Activated CD8-positive, alpha-beta memory T cell treated with anti-CD3 and anti-CD28 coated beads, Interleukin-2, amount 50 U/mL, for 48 hours (primary cell): ENCODE results near the gene PTPRJ.
A peak's percentile ranks its signal among the peaks of the same experiment; 100 is the strongest.

ENCODE experiments used
- DNase-seq: peaks from one replicate; pipeline ENCODE4 v3.0.0-alpha.2; 2020

PTPRJ gene

DNA sequence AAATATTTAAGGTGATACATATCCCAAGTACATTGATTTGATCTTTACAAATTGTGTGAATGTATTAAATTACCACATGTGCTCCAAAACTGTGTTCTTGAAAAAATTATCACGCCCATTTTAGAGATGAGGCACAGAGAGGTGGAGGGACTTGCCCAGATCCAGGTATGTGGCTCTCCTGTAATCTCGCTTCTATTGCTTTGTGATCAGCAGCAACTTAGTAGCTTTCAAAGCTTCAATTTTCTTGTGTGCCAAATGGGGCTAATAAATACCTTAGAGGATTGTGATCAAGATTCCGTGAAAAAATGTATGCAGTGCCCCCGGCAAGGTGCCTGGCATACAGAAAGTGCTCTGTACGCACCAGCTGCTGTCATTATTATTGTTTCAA is 18.0 kb downstream of the PTPRJ start:
- DNase-seq = no peak

DNA sequence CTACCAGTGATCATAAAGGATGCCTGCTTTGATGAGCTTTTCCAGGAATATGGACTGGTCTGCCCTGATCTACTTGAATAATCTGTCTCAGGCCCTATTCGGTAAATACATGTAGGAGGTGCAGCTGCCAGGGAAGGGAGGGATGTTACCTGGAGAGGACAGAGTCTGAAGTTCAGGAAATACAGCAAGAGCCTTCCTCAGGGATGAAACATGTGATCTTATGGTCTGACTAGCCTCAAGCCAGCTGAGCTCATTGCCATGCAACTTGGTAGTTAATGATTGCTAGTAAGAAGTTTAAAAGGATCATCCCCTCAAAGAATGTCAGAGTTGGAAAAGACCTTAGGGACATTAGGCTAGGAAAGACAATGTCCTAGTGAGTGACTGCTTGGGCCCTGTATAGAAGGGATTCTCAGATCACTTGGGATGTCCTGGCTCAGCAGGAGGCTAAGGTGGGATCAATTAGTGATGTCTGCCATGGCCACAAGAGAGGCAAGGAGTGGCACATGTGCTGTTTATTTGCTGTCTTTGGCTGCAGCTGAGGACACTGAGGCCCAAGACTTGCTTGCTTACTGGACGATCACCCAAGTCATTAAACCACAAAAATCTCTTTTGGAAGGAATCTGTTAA is 18.5 kb downstream of the PTPRJ start:
- no peak for DNase-seq

DNA sequence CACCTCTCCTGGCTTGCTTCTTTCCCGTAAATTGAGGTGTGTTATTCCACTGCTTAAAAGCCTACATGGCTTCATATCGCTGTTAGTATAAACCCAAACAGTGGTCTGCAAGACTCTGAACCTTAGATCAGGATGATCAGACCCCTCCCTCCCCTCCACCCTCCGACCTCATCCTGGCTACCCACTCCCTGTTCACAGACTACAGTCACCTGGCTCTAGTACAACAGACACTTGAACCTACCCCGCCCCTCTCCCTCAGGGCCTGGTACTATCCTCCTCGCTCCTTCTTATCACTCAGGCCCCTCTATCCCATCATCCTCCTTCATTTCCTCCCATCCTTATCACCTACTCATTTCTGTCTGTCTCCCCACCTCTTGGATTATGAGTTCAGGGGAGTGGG is 20.1 kb downstream of the PTPRJ start:
- no peak for DNase-seq

DNA sequence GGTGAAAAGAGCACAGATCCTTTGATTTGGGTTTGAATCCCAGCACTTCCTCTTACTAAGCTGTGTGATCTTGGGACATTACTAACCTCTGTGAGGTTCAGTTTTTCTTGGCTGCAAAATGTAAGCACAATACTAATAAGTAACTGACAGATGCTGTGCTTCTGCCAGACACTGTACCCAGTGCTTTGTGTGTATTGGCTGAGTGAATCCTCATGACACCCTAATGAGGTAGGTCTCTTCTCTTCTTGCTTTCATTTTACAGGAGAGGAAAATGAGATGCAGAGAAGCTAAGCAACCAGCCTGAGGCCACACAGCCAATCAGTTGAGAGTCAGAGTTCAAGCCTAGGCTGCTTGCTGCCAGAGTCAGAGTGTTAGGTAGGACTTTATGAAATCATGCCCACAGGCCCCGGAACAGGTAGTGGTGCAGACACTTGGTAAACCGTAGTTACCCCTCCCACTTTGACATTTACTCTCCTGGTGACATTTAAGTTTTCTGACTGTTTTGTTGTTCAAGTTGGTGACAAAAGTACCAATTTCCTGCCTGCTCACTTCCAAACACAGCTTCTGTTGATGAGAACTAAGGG is 21.2 kb downstream of the PTPRJ start:
- peak; percentile 76 for DNase-seq

GRCh38 chr11:48002561-48002960 is 22.2 kb downstream of the PTPRJ start:
- no peak for DNase-seq

DNA sequence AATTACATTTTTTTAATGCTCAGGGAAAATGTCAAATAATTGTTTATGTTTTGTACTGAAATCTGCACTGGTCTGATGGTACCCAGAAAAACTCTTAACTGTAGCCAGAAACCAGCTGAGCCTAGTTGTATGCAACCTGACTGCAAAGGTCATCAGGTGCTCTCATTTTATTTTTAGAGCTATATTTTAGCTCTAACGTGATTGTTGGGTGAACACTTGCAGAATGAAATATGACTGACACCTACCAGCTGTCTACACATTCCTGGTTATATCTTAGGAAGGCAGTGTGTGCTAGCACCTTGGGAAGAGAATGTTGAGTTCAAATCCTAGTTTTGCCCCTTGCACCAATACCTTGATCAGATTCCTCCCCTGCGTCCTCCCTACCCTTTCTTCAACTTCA is 23.6 kb downstream of the PTPRJ start:
- no peak for DNase-seq

- DNase-seq = no peak
Observed at GRCh38 chr11:48004456-48004855, 24.1 kb downstream of the PTPRJ start.

DNA sequence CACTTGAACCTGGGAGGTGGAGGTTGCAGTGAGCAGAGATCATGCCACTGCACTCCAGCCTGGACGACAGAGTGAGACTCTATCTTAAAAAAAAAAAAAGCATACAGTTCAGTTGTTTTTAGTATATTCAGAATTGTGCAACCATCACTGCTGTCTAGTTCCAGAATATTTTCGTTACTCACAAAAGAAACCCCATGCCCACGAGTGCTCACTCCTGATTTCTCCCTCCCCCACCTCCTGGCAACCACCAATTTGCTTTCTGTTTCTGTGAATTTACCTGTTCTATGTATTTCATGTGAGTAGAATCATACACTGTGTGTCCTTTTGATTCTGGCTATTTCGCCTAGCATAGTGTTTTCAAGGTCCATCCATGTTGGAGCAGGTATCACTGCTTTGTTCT is 24.8 kb downstream of the PTPRJ start:
- no peak for DNase-seq

GRCh38 chr11:48005831-48006270 is 25.5 kb downstream of the PTPRJ start:
- DNase-seq = peak; percentile 71

- DNase-seq = peak; percentile 75
Observed at GRCh38 chr11:48006301-48006992, 26.1 kb downstream of the PTPRJ start.

DNA sequence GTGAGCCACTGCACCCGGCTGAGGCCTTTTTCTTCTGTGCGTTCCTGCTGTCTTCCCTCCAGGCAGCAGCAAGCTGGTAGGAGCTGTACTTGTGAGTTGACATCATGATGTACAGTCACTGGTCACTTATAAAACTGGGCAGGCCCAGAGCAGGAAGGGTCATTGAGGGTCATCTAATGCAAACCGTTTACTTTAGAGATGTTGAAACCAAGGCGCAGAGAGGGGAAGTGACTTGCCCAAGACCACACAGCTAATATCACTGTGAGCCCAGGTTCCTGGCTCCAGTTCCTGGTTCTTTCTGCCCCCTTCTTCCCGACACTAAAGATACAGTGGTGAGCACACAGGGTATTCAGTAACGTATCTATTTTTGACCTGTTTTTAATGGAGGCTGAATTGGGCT is 27.3 kb downstream of the PTPRJ start:
- DNase-seq = no peak

DNA sequence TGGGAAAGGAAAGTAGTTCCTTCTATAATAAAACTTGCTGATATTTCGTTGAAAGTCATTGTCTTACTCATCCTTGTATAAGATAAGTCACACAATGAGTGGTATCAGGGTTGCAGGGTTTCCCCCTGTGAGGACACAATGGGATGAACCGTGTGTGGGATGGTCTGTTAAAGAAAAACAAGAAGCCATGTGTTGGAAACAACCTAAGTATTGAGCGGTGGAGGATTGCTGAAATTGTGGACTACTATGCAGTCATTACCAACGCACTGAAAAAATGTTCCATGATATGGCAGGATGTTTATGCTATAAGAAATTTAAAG is 28.6 kb downstream of the PTPRJ start:
- DNase-seq = no peak

GRCh38 chr11:48011102-48011797 is 30.9 kb downstream of the PTPRJ start:
- DNase-seq = no peak

DNA sequence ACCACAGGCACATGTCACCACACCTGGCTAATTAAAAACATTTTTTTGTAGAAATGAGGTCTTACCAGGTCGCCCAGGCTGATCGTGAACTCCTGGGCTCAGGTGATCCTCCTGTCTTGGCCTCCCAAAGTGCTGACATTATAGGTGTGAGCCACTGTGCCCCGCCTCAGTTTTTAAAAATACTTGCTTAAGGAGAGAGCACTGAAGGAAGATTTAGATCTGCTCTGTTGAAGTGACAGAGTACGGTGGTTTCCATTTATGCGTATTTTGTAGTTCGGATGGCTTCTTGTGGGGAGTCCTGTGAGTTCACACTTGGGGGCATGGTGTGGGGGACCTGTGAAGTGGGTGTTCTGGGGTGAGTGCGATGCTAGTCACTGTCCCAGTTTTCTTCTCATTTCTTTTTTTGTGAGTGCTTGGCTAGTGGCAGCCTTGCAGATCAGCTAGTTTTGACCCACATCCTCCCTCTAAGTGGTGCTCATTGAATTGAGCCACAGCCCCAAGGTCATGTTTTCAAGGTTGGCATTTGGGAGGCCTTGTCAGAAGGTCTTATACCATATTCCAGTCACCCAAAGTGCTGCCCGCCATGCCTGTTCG is 31.5 kb downstream of the PTPRJ start:
- DNase-seq = peak; percentile 74

- peak; percentile 79 for DNase-seq
Observed at GRCh38 chr11:48013269-48013901, 33.0 kb downstream of the PTPRJ start.

- DNase-seq = no peak
Observed at GRCh38 chr11:48014917-48015316, 34.6 kb downstream of the PTPRJ start.

DNA sequence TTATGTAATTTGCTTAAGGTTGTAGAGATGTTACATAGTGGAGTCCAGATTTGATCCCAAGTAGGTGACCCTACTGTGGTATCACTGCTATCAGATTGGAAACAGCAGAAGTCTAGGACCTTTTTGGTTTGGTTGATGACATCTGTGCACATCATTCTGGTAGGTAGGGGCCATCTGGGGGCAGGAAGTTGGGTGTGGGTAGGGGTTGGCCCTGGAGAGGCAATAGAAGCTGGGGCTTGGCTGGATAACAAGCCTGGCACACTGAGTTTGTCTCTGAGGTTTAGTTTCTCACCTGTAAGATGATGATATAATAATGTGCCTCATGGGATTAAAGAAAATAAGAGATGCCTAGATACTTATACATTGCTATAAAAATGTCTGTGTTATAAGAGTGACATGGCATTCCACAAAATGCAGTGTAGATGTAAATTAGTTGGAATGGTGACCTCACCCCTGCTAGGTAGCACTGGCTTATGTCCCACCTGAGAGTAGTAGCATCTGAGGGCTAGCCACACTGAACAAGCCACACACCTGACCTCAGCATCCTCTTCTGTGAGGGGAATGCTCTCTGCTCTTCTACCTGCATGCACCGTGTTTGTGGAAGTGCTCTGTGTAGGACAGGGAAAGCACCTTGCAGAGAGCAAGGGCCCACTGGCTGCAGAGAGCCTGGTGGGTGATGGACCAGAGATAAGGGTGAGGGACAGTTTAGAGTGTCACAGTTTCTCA is 36.9 kb downstream of the PTPRJ start:
- DNase-seq = no peak

DNA sequence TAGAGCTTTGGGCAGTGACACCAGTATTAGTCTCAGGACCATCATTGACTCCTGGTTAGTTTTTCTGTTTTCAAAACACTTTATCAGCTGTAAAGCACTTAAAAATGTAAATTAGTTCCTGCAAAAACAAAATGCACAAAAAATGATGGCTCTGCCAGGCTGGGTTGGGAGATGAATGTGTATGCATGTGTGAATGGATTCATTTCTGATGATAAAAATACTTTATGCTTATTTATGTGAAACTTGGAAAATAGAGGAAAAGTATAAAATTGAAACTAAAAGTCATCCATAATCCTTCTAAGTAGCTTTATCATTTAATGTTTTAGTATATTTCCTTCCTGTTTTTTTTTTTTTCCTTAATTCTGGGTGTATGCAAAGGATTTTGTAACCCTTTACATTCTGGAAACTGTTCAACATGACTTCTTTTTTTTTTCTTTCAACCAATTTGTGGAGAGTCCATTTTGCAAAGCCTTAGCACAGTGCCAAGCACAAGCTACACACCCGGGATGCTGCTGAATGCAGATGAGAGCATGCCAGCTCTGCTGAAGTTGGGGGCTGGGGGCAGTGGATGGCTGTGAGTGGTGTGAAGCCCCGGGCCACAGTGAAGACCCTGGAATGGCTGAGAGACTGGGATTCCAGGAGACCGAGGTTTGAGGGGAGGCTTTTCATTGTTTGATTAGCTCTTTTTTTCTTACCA is 37.6 kb downstream of the PTPRJ start:
- DNase-seq = no peak

- DNase-seq = no peak
Observed at GRCh38 chr11:48018528-48019216, 38.3 kb downstream of the PTPRJ start.

DNA sequence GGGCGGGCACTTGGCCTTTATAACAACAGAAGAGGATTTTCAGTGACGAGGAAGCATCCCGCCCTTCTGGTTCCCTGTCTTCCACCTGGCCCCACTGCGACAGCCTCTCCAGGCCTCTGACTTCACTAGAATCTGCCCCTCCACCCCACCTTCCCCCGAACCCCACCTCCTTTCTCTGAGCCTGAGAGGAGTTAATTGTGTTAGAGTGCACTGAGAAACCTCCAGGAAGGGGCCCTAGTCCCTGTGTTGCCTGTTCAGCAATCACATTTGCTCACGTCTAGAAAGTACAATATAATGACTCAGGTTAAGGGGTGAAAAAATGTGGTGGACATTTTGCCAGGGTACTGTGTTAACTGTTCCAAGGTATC is 38.8 kb downstream of the PTPRJ start:
- no peak for DNase-seq

GRCh38 chr11:48019595-48019994 is 39.2 kb downstream of the PTPRJ start:
- DNase-seq = no peak
